ENCODE results near the gene KLHL2.

DNA sequence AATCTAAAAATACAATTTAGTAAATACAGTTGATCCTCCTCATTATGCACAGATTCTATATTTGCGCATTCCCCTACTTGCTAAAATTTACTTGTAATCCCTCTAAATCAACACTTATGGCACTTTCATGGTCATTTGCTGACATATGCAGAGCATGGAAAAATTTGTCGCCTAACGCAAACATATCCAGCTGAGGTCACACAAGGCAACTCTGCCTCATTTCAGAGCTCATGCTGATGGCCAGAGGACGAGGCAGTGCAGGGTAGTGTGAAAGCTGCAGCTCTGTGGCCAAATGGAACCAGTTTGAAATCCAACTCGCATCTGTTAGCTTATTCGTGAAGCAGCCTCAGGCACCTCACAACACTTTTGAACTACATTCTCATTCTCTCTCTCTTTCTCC is 39.7 kb upstream of the KLHL2 start:
- TF ChIP-seq, protein P1, sequence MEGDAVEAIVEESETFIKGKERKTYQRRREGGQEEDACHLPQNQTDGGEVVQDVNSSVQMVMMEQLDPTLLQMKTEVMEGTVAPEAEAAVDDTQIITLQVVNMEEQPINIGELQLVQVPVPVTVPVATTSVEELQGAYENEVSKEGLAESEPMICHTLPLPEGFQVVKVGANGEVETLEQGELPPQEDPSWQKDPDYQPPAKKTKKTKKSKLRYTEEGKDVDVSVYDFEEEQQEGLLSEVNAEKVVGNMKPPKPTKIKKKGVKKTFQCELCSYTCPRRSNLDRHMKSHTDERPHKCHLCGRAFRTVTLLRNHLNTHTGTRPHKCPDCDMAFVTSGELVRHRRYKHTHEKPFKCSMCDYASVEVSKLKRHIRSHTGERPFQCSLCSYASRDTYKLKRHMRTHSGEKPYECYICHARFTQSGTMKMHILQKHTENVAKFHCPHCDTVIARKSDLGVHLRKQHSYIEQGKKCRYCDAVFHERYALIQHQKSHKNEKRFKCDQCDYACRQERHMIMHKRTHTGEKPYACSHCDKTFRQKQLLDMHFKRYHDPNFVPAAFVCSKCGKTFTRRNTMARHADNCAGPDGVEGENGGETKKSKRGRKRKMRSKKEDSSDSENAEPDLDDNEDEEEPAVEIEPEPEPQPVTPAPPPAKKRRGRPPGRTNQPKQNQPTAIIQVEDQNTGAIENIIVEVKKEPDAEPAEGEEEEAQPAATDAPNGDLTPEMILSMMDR (IDR thresholded peaks at IDR 0.05 in 4 of 5, conservative IDR thresholded peaks at IDR 0.05 in 1 of 5) = no peak
- no peak for TF ChIP-seq POLR2A (IDR thresholded peaks at IDR 0.05)
